ENCODE data around the gene STX7.

- no peak for TF ChIP-seq YY1 (IDR thresholded peaks at IDR 0.05; ENCODE audit: extremely low read depth, insufficient replicate concordance, low read depth, low read length)
- TF ChIP-seq TCF7L2 (IDR thresholded peaks at IDR 0.05; ENCODE audit: borderline replicate concordance, extremely low read depth, insufficient read depth, insufficient read length): no peak
- no peak for TF ChIP-seq EZH2 (IDR thresholded peaks at IDR 0.05)
- TF ChIP-seq SP1 (IDR thresholded peaks at IDR 0.05; ENCODE audit: low read depth): no peak
- TF ChIP-seq MAX (IDR thresholded peaks at IDR 0.05): no peak
- TF ChIP-seq CTCF (IDR thresholded peaks at IDR 0.05 in 2 of 3, conservative IDR thresholded peaks at IDR 0.05 in 1 of 3; ENCODE audit: borderline replicate concordance in 1 of 3, insufficient read depth in 1 of 3, low read depth in 2 of 3, low read length in 2 of 3): no peak
- no peak for TF ChIP-seq JUND (IDR thresholded peaks at IDR 0.05)
- no peak for TF ChIP-seq POLR2A (IDR thresholded peaks at IDR 0.05; ENCODE audit: borderline replicate concordance, extremely low read depth, insufficient read depth, insufficient read length)
- TF ChIP-seq ZNF274 (IDR thresholded peaks at IDR 0.05; ENCODE audit: low read depth, low read length): no peak
- no peak for TF ChIP-seq CBX3 (IDR thresholded peaks at IDR 0.05; ENCODE audit: low read depth)
- TF ChIP-seq ZFX (IDR thresholded peaks at IDR 0.05): no peak
- TF ChIP-seq POLR2AphosphoS5 (IDR thresholded peaks at IDR 0.05; ENCODE audit: low read depth, low read length): no peak
- no peak for TF ChIP-seq ATF3 (IDR thresholded peaks at IDR 0.05)
Measured at GRCh38 chr6:132520953-132521352, 8.0 kb upstream of the STX7 start.
